Breast epithelium (tissue), 4 donors: ENCODE results near the gene ANGPT4. TPM values are rescaled to one million over a fixed set of nuclear protein-coding genes. Genes with fewer than 3 reads are reported as not detected.

Experiments
- DNase-seq, 2 donors: peaks; one replicate each; pipeline ENCODE4 v3.0.0-alpha.2; 2019; ENCODE audit warnings: low spot score in 2 of 2
- H3K27ac ChIP-seq, 2 donors: fragments of 200-600 bp; sonication (generic) in 1 of 2; one replicate each; pipeline ENCODE4 v1.5.1; 2016 to 2019; ENCODE audit warnings: mild to moderate bottlenecking in 1 of 2
- H3K27me3 ChIP-seq, 2 donors: fragments of 200-600 bp; sonication (generic) in 1 of 2; one replicate each; pipeline versions ENCODE4 v1.5.1 to v1.6.0; 2017 to 2019; ENCODE audit warnings: control low read depth in 1 of 2, mild to moderate bottlenecking in 1 of 2
- H3K36me3 ChIP-seq: fragments of 200-600 bp; one replicate; pipeline ENCODE4 v1.5.1; 2019
- H3K4me1 ChIP-seq, 2 donors: fragments of 200-600 bp; sonication (generic); one replicate each; pipeline ENCODE4 v1.5.1; 2016 to 2019; ENCODE audit warnings: control low read depth in 1 of 2
- H3K4me3 ChIP-seq, 3 donors: fragments of 200-600 bp; sonication (generic); 1 replicate in 2 of 3; 2 replicates in 1 of 3; pipeline ENCODE4 v1.5.1; 2016 to 2019; ENCODE audit warnings: mild to moderate bottlenecking in 3 of 3, moderate library complexity in 2 of 3
- H3K9me3 ChIP-seq, 2 donors: fragments of 200-600 bp; sonication (generic) in 1 of 2; one replicate each; pipeline ENCODE4 v1.5.1; 2016 to 2019; ENCODE audit warnings: control low read depth in 1 of 2
- POLR2A ChIP-seq: fragments of 450-650 bp; IDR thresholded peaks from one replicate; pipeline ENCODE4 v1.6.1; 2016; ENCODE audit warnings: antibody characterized with exemption, mild to moderate bottlenecking, moderate library complexity
- POLR2AphosphoS5 ChIP-seq, 3 donors: sonication (generic); formaldehyde crosslinking; IDR thresholded peaks; one replicate each; pipeline ENCODE4 v1.6.1; 2017; ENCODE audit warnings: antibody characterized with exemption in 3 of 3
- intact Hi-C: fragments of 100-400 bp; cut with DNase I; formaldehyde crosslinking; loops from one replicate; pipeline ENCODE4 v1.15.1; 2023; ENCODE audit warnings: low total_unique reads
- total RNA-seq, 3 donors: library from RNA; depleted of rRNA; stranded (reverse); fragments of >200 nt; gene quantifications; one replicate each; pipeline ENCODE4 v1.1.0, GENCODE V29; 2016
- TF ChIP-seq, protein P1 (sequence below), 3 donors: fragments of 450-650 bp; IDR thresholded peaks; one replicate each; pipeline ENCODE4 v1.5.1; 2016 to 2017; ENCODE audit warnings: antibody characterized with exemption in 3 of 3, mild to moderate bottlenecking in 3 of 3, moderate library complexity in 3 of 3

ANGPT4 gene
- total RNA-seq, 3 donors from 2014 or later, result 0.66 to 18.4 (median 1.0) TPM

DNA sequence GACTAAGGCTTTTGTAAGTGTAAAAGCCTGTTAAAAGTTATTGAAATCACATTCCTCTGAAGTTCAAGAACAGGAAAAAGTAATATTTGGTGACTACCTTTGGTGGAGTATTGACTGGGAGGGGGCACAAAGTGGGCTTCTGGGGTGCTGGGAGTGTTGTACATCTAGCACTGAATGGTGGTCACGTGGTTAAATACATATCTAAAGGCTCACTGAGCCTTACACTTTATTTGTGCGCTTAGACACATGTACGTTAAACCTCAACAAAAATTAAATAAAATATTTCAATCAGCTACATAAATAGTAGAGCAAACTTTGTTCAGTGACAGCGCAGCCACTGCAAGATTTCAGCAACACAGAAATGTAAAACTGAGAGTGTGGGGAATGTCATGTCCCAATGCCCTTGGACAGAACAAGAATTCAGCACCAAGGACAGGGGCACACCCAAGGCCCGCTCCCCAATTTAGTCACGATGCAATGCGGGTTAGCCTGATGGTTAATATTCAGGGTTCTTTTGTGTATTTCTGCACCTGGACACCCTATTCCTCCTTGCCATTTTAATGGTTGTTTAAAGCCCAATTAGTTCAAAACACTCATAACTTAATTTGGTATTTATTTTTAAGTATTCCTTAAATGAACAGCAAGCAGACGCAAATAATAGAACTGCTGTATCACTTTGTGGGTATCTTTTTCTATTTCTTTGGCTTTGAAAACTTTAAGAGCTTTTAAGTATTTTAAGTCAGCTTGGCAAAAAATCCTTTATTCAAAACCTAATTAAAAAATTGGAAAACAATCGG is 37.4 kb downstream of the ANGPT4 start:
- H3K27ac ChIP-seq, result no peak overlapping the region
- no peaks in the 10 kb centered on the region for H3K9me3 ChIP-seq
- no peaks in the 10 kb centered on the region for H3K36me3 ChIP-seq
- H3K27me3 ChIP-seq, result peaks cover 0 to 3% of the 10 kb centered on the region in 2 donors
- TF ChIP-seq POLR2A, result no peak
- TF ChIP-seq, protein P1, sequence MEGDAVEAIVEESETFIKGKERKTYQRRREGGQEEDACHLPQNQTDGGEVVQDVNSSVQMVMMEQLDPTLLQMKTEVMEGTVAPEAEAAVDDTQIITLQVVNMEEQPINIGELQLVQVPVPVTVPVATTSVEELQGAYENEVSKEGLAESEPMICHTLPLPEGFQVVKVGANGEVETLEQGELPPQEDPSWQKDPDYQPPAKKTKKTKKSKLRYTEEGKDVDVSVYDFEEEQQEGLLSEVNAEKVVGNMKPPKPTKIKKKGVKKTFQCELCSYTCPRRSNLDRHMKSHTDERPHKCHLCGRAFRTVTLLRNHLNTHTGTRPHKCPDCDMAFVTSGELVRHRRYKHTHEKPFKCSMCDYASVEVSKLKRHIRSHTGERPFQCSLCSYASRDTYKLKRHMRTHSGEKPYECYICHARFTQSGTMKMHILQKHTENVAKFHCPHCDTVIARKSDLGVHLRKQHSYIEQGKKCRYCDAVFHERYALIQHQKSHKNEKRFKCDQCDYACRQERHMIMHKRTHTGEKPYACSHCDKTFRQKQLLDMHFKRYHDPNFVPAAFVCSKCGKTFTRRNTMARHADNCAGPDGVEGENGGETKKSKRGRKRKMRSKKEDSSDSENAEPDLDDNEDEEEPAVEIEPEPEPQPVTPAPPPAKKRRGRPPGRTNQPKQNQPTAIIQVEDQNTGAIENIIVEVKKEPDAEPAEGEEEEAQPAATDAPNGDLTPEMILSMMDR (IDR thresholded peaks at IDR 0.05), result no peak
- TF ChIP-seq POLR2AphosphoS5 (IDR thresholded peaks at IDR 0.05), result no peak
- intact Hi-C loops, result no loop called here
- no peaks in the 10 kb centered on the region for H3K4me1 ChIP-seq
- DNase-seq, result no peak
- H3K4me3 ChIP-seq, result no peak overlapping the region

DNA sequence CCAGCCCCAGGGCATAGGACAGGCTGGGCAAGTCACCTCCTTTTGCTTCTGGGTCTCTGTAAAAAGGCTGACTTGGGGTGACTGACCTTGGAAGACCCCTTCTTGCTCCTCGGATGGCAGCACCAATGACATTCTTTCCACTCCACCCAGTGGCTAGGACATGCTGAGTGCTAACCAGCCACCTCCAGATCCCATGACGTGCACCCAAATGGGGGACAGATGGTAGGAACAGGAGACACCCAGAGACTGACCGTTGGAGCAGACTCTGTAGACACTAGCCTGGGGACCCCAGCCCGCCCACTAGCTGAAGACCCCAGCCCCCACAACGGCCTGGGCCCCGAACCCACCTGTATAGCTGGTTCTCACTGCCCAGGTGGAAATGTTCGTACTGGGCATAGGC is 38.3 kb downstream of the ANGPT4 start:
- DNase-seq, result no peak
- intact Hi-C loops, result no loop called here
- H3K36me3 ChIP-seq, result no peaks in the 10 kb centered on the region

DNA sequence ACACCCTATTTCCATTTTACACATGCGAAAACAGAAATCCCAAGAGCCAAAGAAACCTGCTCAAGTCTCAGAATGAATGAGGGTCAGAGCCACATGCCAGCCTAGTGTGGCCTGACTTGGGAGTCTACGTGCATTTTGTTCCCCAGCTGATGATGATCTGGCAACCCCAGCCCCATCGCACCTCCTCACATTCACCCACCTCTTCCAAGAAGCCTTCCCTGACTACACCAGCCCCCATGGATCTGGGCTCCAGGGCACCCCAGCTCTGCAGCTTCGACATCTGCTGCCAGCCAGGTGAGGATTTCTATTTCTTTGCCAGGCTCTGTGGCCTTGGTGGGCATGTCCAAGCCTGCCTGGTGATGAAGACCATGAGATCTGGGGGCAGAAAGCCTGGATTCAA is 41.0 kb downstream of the ANGPT4 start:
- Histone ChIP-seq H3K27ac (no peak overlapping the region), H3K27me3 (peaks cover 0 to 9% of the 10 kb centered on the region in 2 donors), H3K9me3 (no peaks in the 10 kb centered on the region), H3K4me1 (no peaks in the 10 kb centered on the region), H3K36me3 (no peaks in the 10 kb centered on the region), H3K4me3 (no peak overlapping the region)
- intact Hi-C loops, result no loop called here
- no peak for DNase-seq
- TF ChIP-seq, protein P1 (IDR thresholded peaks at IDR 0.05), result no peak
- TF ChIP-seq POLR2AphosphoS5 (IDR thresholded peaks at IDR 0.05) (no peak), POLR2A (no peak)

More for the DNA sequence above, 38.3 kb downstream of the ANGPT4 start:
- no peak overlapping the region for H3K4me3 ChIP-seq
- H3K4me1 ChIP-seq, result no peaks in the 10 kb centered on the region
- H3K27ac ChIP-seq, result no peak overlapping the region
- no peaks in the 10 kb centered on the region for H3K9me3 ChIP-seq
- TF ChIP-seq POLR2AphosphoS5 (IDR thresholded peaks at IDR 0.05) (no peak), POLR2A (no peak)
- TF ChIP-seq, protein P1 (IDR thresholded peaks at IDR 0.05), result no peak
- no peaks in the 10 kb centered on the region for H3K27me3 ChIP-seq

DNA sequence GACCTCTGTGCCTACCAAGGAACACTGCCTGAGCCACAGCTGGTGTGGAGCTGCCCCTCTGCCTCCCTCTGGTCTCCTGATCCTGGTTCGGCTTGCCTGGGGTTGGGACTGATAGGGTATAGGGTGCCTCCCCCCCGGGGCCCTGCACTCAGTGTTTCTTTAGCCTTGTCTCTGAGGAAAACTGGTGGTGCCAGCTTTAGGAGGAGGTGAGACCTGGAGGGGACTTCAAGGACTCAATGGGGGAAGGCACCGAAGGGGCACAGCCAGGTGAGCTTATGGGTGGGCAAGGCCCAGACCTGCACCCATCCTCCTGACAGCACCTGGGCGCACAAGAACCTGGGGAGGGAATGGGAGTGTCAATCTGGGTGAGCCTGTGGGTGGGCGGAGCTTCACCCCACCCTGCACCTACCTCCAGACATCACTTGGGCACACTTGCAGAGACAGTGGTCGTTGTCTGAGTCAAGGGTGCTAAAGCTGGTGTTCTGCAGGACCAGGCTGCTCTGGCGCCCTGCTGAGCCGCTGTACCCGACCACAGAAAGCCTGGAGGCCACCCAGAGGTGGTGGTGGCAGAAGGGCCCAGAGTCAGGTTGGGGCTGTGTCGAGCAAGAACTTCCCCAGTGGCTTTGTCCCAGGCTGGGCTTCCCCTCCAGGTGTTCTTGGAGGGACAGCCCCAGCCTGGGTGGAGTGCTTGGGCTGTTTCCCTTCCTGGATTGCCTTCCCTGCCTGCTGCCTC is 42.1 kb downstream of the ANGPT4 start:
- TF ChIP-seq, protein P1 (IDR thresholded peaks at IDR 0.05), result no peak
- TF ChIP-seq POLR2AphosphoS5 (IDR thresholded peaks at IDR 0.05) (no peak), POLR2A (no peak)
- intact Hi-C loops, result no loop called here
- no peak for DNase-seq
- Histone ChIP-seq H3K9me3 (no peaks in the 10 kb centered on the region), H3K36me3 (no peaks in the 10 kb centered on the region), H3K27ac (no peak overlapping the region), H3K27me3 (peaks cover 0 to 9% of the 10 kb centered on the region in 2 donors), H3K4me1 (no peaks in the 10 kb centered on the region), H3K4me3 (no peak overlapping the region)
